HG02588 (cell line): ENCODE measurements around the gene RASA2.

Source experiments
- ATAC-seq: cut with Tn5 transposase; IDR thresholded peaks from one replicate; pipeline ENCODE4 v1.9.1; 2021; ENCODE audit warnings: mild to moderate bottlenecking, moderate library complexity; ENCODE audit not compliant: unreplicated experiment

RASA2 gene

DNA sequence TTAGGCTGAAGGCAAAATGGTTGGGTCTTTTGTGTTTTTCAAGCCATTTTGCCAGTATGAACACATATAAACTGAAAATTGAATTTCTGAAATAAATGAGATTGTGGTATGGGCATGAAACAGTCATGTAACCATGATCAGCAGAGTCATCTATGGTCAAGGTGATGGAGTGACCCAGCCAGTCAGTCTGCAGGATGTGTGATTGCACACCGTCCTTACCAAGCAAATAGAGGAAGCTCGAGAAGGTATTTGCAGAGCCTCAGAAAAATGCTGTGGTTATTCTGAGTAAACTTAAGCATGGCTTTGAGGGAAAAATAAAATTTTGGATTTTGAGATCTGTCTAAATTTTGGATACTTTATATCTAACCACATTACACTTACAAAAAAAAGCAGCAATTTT is 155.4 kb downstream of the RASA2 start:
- no peak for ATAC-seq

DNA sequence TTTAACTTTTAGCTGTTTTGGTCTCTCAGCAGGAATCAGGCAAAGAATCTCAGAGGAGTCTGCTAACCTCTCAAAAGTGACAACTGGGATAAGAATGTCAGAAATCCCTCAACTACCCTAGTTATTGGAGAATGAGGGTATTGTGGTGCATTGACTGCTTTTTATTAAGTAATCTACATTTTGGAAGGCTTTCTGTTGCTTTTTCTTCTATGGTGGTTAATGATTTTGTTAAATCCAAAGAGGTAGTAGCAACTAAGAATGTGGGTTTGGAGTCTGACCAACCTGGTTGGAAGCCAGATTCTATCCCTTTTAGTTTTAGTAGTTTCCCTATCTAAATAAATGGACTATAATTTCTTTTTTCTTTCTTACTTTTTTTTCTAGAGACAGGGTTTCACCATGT is 156.6 kb downstream of the RASA2 start:
- ATAC-seq: no peak

DNA sequence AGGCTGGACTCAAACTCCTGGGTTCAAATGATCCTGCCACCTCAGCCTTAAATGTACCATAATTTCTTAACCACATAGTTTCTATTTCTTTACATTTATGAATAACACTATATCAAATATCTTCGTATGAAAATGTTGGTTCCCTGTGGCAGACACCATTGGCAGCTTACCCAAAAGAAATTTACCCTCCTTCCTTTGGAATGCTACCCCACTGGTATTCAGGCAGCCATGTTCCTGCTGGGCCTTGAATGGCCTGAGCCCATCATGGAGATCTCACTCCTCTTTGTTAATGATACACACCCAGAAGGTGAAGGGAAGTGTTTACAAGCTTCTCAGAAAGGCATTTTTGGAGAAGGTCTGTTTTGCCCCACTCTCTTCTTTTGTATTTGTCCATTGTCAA is 157.0 kb downstream of the RASA2 start:
- ATAC-seq: no peak

DNA sequence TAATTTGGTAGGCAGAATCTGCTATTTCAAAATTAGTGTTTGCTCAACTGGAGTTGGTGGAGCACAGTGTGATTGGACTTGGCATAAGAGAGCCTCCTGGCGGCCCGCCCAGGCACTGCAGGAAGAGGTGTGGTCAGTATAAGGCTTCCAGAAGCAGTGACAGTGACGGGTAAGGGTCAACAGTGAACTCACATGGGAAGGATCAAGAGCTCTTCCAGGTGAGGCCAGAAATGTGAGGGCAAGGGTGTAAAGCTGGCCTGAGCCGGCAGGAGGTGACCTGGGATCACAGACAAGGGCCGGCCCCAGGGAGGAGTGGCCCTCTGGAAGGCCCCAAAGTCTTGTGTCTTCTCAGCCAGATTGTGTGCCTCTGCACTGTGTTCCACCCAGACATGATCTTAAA is 158.1 kb downstream of the RASA2 start:
- no peak for ATAC-seq

DNA sequence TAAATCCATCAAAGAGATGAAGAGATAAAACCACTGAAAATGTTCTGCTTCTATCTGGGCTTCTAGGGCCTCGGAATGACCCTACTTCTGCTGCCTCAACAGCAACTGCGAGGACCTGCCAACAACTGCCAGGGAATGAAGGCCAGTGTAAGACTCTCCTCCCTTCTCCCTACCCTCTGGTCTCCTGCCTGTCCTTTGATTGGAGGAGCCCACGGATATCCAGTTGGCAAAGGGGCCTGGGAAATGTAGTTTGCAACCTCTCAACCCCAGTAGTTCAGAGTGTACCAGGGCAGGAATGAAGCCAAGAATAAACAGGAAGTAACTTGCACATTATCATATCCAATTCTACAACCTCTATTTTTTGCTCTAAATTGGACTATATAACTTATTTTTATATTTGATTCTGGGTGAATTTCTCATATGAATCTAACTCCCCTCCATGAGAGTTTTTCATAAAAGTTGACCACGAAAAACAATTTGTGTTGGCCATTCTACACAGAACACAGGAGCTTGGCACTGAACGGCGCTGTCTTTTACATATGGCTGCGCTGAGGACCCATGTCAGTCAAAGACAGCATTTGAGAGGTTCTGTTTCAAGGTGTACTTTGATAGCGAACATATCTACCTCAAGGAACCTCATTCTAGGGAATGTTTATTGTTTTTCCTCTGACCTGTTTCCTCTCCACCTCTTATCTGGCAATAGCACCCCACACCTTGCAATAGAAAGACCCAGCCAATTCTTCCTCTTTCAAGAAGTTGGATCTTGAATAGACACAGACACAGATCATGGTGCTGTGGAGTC is 160.1 kb downstream of the RASA2 start:
- ATAC-seq: no peak

DNA sequence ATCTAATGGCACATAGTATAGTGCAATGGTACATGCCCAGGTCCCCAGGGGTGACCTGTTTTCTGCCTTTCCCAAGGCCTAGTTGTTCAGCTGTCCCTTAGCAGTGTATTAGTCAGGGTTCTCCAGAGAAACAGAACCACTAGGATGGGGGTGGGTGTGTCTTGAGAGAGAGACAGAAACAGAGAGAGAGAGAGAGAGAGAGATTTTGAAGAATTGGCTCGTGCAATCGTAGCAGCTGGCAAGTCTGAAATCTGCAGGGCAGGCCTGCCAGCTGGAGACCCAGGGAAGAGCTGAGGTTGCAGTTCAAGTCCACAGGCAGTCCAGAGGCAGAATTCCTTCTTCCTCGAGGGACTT is 160.7 kb downstream of the RASA2 start:
- no peak for ATAC-seq

DNA sequence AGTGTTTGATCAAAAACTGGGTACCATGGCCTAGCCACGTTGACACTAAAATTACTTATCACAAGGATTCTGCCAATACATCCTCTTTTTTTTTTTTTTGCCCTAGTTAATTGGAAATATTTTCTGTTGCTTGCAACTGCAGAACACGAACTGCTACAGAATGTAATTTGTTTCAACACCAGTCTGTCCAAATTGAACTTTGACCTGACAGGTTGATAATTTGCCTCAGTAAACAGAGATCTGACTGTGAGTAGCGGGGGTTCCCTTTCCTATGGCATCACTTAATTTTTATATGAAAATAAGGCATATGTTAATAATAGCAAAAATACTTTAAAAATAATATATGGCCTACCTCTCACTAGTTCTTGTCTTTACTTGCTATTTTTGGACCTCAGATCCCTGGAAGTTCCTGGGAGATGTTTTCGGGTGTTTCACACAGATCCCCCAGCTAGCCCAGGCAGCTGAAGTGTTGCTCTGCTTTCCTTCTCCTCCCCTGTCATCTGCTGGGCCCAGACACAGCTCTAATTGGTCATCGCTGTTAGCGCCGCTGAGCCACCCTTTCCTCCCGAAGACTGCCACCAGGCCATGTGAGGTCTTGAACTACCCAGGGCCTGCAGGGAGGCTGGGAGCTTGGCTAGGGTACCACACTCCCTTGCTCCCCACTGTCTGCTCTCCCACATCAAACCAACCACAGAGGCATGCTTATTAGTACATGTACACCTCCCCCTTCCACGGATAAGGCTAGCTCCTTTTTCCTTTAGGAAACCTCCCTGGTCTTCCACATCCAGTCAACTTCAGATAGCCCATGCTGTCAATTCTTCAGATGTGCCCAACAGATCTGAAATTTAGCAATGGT is 161.5 kb downstream of the RASA2 start:
- ATAC-seq: no peak

DNA sequence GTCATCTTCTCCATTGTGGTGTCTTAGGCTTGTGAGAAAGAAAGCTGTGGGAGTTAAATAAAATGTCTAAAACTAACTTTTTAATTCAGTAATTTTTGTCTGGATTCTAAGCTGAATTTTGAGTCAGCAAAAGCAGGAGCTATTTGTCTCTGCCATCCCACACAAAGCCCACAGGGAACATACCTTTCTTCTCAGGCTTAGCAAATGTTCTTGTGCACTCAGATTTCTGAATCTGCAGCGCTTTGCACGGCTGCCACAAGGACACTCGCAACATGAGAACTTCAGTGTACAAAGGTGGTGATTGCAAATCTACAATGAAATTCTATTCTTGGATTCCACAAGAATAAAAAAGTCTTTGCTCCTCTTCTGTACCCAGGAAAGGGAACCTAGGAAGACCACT is 163.0 kb downstream of the RASA2 start:
- ATAC-seq: no peak

DNA sequence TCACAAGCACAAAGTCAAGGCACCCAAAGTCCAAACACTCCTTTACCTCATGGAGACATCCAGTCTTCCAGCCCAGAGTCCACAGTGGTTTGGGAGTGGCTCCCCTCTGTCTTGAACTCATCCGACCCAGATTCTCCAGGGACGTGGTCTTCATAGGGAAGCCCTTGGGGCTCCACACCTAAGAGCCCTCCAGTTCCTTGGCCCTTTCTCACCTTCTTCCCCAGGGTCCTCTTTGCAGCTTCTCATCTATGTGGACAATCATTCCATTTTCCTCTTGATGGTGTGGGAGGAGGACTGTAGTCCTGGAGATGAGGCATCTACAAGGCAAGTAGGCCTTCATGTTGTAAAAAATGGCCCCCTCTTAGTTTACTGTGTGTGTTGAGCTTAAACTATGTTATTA is 164.0 kb downstream of the RASA2 start:
- ATAC-seq: no peak

DNA sequence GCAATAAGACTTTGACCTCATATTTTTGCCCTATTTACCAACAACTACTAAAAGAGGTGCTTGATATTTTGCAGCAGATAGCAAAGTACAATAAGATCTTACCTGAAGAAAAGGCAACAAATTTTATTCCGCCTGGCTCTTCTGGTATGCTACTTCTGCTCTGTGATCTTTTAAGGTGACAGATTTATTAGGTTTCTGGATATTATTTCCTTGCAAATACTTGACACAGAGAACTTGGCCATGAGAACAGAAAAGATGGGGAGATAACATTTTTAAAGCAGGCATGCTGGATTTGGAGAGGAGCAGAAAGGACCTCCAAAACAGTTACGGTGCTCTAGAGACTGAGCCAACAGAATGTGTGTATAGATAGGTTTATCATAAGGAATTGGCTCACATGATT is 164.6 kb downstream of the RASA2 start:
- no peak for ATAC-seq

DNA sequence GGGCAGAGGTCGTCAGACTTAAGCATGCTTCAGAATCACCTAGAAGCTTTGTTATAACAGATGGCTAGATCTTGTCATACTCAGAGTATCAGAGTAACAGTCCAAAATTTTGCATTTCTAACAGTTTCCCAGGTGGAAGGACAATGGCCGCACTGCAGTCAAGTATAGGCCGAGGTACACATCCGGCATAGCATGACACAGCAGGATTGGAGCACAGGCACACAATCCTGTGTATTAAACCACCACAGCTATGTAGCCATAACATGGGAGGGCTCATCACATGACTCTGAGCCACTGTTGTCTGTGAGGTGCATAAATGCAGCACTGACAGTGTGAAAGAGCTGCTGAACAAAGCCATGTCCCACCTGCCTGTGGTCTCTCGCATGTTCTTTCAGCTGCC is 165.5 kb downstream of the RASA2 start:
- ATAC-seq: no peak

DNA sequence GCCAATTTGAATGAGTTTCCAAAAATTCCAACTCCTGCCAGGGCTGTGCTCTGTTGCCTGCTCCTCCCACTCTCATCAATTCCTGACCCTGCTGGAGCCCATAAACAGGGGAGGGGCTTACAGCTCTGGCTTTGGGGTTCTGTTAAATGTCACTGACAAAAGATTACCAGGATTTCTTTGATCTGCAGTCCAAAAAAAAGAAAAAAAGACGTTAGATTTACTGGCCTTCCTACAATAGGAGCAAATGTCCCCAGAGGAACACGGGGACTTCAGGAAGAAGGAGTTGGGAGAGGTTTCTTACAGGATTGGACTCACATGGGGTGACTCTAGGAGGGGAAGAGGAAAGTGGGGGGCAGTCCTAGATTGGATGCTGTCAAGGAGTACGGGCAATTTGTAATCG is 167.0 kb downstream of the RASA2 start:
- ATAC-seq: no peak

DNA sequence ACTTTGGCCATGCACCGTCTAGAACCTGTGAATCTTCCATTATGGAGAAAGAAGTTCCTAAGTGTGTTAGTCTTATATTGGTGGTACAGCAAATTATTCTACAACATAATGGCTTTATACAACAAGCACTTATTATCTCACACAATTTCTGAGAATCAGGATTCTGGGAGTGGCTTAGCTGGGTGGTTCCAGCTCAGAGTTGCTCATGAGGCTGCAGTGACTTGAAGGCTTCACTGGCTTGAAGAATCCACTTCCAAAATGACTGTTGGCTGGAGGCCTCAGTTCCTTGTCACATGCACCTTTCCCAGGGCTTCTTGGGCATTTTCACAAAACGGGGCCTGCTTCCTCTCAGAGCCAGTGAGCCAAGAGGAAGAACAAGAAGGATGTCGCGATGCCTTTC is 169.0 kb downstream of the RASA2 start:
- no peak for ATAC-seq

DNA sequence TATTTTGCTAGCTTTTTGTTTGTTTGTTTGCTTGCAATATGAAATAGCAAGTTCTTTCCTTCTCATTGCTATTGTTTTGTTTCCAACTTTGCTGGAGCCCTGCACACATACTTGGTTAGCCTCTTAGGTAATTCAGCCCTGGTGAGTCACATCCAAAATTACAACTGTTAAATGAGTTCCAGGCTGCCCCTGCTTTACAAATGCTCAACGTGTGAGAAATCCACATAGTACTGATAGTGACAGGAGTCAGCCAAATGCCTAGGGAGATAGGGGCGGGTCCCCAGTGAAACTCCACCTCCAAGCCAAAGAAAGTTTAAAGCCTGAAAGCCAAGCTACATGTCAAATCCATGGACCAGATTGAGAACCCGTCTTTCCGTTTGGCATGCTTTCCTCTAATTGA is 169.9 kb downstream of the RASA2 start:
- ATAC-seq: no peak

DNA sequence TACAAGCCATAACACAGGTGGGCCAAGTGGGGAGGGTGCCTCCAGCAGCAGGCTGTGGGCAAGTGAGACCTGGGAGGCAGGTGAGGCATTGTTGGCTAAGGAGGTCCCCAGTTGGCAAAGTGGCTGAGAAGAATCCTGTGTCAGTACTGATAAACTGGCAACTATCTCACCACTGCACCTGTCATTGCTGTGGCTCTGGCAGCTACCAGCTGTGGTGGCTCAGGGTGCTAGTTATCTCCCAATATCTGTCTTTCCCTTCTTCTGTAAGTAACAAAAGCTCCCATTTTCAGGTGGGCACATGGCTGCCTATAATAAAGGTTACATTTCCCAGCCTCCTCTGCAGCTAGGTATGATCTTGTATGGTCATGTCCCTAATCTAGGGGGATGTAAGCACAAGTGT is 170.7 kb downstream of the RASA2 start:
- ATAC-seq: no peak

DNA sequence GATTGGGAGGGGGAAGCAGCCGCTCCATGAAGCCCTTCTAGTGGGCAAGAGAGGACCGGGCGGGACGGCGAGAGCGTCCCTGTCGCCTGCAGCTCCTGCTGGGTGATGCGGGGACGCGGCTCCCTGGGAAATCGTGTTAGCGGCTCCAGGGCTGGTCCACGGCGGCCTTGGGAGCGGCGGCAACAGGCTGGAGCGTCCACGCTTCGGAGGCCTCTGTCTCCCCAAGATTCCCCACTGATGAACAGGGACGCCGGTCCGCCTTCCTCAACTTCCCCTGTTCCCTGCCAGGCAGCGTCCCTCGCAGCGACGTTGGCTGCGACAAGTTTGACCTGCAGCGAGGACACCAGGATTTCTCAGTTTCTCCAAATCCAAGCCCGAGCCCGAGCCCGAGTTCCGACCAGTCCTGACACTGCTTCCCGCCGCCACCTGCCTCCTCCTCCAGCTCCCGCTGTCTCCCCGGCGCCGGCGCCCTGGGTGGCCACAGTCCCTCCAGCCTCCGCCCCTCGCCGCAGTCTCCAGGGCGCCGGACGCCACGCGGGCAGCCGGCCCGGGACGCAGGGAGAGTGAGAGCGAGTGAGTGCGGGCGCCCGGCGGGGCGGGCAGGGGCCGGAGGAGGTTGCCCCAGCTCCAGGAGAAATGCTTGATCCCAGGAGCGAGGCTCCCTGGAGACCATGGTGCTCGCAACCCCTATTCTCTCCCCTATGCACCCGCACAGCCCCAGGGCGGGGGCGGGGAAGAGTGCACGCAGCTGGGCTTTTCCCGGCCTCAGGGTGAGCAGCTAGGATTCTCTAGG is 173.2 kb downstream of the RASA2 start:
- ATAC-seq: no peak

DNA sequence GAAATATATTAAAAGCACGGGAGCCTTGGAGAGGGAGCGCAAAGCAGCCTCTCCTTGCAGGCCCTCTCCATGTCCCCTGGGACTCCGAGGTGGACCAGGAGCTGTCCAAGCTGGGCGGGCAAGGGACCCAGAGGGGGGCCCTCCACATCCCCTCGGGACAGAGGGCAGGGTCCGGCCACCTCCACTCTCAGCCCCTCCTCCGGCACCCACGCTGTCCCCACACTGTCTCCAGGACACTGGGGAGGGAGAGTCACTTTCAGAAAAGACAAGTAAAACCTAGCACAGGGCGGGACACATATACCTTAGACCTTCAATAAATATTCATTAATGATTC is 173.8 kb downstream of the RASA2 start:
- ATAC-seq: no peak

DNA sequence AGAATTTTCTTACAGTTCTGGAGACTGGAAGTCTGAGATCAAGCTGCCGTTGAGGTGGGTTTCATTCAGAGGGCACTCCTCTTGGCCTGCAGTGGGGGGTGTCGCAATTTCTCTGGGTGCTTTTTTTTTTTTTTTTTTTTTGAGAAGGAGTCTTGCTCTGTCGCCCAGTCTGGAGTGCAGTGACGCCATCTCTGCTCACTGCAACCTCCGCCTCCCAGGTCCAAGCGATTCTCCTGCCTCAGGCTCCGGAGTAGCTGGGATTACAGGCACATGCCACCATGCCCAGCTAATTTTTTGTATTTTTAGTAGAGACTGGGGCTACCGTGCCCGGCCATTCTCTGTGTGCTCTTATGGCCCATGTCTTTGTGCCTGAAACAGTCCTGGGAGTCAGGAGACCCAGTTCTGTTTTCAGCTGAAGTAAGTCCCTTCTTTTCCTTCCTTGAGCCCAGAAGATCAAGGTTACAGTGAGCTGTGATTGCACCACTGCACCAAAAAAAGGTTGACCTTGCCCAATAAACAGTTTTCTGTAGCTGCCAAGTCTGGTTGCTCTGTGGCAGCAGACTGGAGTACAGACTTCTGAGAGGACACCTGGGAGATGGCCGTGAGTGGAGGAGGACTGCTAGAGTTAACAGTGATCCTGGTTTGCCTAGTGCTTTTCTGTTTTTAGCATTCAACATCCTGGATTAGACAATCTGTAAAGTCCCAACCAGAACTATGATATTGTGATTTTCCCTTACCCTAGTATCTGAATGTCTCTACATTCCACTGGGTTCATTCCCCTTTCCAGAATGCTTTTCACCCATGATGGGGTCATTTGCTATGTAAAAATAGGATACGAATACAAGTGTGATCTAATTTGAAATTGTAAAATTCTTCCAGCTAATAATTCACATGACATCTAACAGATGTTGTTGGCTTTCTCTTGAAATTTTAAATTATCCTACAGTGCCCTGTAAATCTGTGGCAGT is 174.7 kb downstream of the RASA2 start:
- ATAC-seq: no peak

DNA sequence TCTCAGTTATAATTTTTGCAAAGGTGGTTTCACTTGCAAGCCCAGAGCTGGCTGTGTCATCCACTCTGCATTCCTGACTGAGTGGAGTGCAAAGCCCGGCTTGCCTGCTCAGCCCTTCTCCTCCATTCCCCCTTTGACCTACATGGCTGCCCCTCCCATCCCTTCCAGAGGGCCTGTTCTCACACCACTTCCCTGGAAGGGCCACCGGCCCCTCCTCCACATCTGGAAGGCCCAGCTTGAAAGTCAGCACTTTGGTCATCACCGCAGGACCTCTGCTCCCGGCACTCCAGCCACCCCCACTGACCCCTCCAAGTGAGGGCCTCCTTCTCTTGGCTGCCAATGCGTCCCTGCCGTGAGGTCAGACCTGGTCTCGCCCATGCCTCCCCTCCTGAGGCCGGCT is 177.2 kb downstream of the RASA2 start:
- no peak for ATAC-seq
